CD14-positive monocyte (primary cell): ENCODE measurements around the gene MRPS34. TPM values are rescaled to one million over a fixed set of nuclear protein-coding genes. Genes with fewer than 3 reads are reported as not detected.

ENCODE experiments used
- DNase-seq, 3 donors: peaks; one replicate each; pipeline ENCODE4 v3.0.0-alpha.2; 2011 to 2022
- H2AFZ ChIP-seq: 2 replicates; pipeline ENCODE4 v1.6.0; 2012; ENCODE audit warnings: mild to moderate bottlenecking, low read depth, low read length, inconsistent platforms; ENCODE audit not compliant: insufficient read depth, poor library complexity, severe bottlenecking
- H3K27ac ChIP-seq, 2 donors: 1 replicate in 1 of 2; 2 replicates in 1 of 2; pipeline ENCODE4 v1.5.1; 2012 to 2013; ENCODE audit warnings: low read length in 2 of 2, control low read depth in 1 of 2, inconsistent platforms in 1 of 2, low read depth in 1 of 2, mild to moderate bottlenecking in 1 of 2
- H3K27me3 ChIP-seq, 2 donors: one replicate each; pipeline versions ENCODE4 v1.6.0 to v1.6.1; 2011 to 2013; ENCODE audit warnings: low read length in 2 of 2; ENCODE audit not compliant: control insufficient read depth in 2 of 2, insufficient read depth in 2 of 2
- H3K36me3 ChIP-seq, 2 donors: replicated peaks in 1 of 2; 1 replicate in 1 of 2; 2 replicates in 1 of 2; pipeline versions ENCODE4 v1.5.1 to v1.6.1; 2012 to 2013; ENCODE audit warnings: low read length in 2 of 2, control low read depth in 1 of 2, inconsistent platforms in 1 of 2, mild to moderate bottlenecking in 1 of 2; ENCODE audit not compliant: insufficient read depth in 2 of 2, control insufficient read depth in 1 of 2
- H3K4me1 ChIP-seq, 2 donors: 1 replicate in 1 of 2; 2 replicates in 1 of 2; pipeline versions ENCODE4 v1.5.1 to v1.6.1; 2012 to 2013; ENCODE audit warnings: low read length in 2 of 2, control low read depth in 1 of 2, inconsistent platforms in 1 of 2, mild to moderate bottlenecking in 1 of 2, moderate library complexity in 1 of 2; ENCODE audit not compliant: insufficient read depth in 2 of 2, control insufficient read depth in 1 of 2
- H3K4me2 ChIP-seq: replicated peaks from 2 replicates; pipeline ENCODE3; 2012; ENCODE audit warnings: low read length, moderate library complexity, mild to moderate bottlenecking; ENCODE audit not compliant: poor library complexity, severe bottlenecking; ENCODE audit errors: extremely low read depth
- H3K4me3 ChIP-seq, 3 experiments: fragments of 200-600 bp in 1 of 3; sonication (generic) in 1 of 3; replicated peaks in 1 of 3; 1 replicate in 2 of 3; 2 replicates in 1 of 3; pipeline ENCODE4 v1.5.1; 2011 to 2013; ENCODE audit warnings: low read length in 3 of 3, mild to moderate bottlenecking in 3 of 3, control low read depth in 2 of 3, low read depth in 2 of 3, inconsistent platforms in 1 of 3, moderate library complexity in 1 of 3
- H3K79me2 ChIP-seq: 2 replicates; pipeline ENCODE4 v1.6.0; 2012; ENCODE audit warnings: mild to moderate bottlenecking, control low read depth, inconsistent platforms, low read length, moderate library complexity; ENCODE audit not compliant: insufficient read depth
- H3K9ac ChIP-seq: 2 replicates; pipeline ENCODE4 v1.6.0; 2017; ENCODE audit warnings: low read length, mild to moderate bottlenecking; ENCODE audit not compliant: insufficient read depth, poor library complexity, severe bottlenecking
- H3K9me3 ChIP-seq, 2 donors: replicated peaks in 1 of 2; 1 replicate in 1 of 2; 2 replicates in 1 of 2; pipeline versions ENCODE4 v1.5.1 to v1.6.1; 2012 to 2013; ENCODE audit warnings: low read length in 2 of 2, control low read depth in 1 of 2; ENCODE audit not compliant: control insufficient read depth in 1 of 2, insufficient read depth in 1 of 2
- H4K20me1 ChIP-seq: 2 replicates; pipeline ENCODE4 v1.6.0; 2012; ENCODE audit warnings: mild to moderate bottlenecking, low read length, control low read depth, moderate library complexity; ENCODE audit not compliant: insufficient read depth
- H3K27ac Mint-ChIP-seq, 7 donors: one replicate each; pipeline ENCODE4 v1.8.0; 2020; ENCODE audit warnings: mild to moderate bottlenecking in 7 of 7, mixed read lengths in 7 of 7, moderate library complexity in 6 of 7, inconsistent platforms in 2 of 7
- H3K27me3 Mint-ChIP-seq, 3 donors: one replicate each; pipeline ENCODE4 v1.8.0; 2021 to 2022; ENCODE audit warnings: low read depth in 3 of 3, mild to moderate bottlenecking in 3 of 3, mixed read lengths in 3 of 3, moderate library complexity in 3 of 3, inconsistent platforms in 1 of 3
- H3K36me3 Mint-ChIP-seq, 2 donors: one replicate each; pipeline ENCODE4 v1.8.0; 2020; ENCODE audit warnings: mixed read lengths in 2 of 2, inconsistent platforms in 1 of 2, mild to moderate bottlenecking in 1 of 2
- H3K4me1 Mint-ChIP-seq: one replicate; pipeline ENCODE4 v1.8.0; 2020; ENCODE audit warnings: mild to moderate bottlenecking, mixed read lengths
- H3K4me3 Mint-ChIP-seq, 2 donors: one replicate each; pipeline ENCODE4 v1.8.0; 2020; ENCODE audit warnings: mild to moderate bottlenecking in 2 of 2, mixed read lengths in 2 of 2, moderate library complexity in 1 of 2
- H3K9me3 Mint-ChIP-seq, 7 donors: one replicate each; pipeline ENCODE4 v1.8.0; 2020 to 2022; ENCODE audit warnings: mixed read lengths in 7 of 7, mild to moderate bottlenecking in 6 of 7, moderate library complexity in 6 of 7, inconsistent platforms in 2 of 7
- CTCF ChIP-seq: fragments of 200-600 bp; IDR thresholded peaks from one replicate; pipeline ENCODE4 v1.8.0; 2022; ENCODE audit warnings: antibody characterized with exemption, mild to moderate bottlenecking
- WGBS: methylation state at CpG from one replicate; pipeline ENCODE4 v1.1.5; 2013; ENCODE audit warnings: missing lambda C conversion rate; ENCODE audit not compliant: insufficient coverage; 5-methylcytosine and 5-hydroxymethylcytosine counted together
- intact Hi-C, 2 donors: fragments of 100-400 bp; cut with micrococcal nuclease; formaldehyde crosslinking; loops; one replicate each; pipeline versions ENCODE4 v1.15.0 to v1.15.1; 2023
- polyA plus RNA-seq, 3 donors: library from polyadenylated mRNA; depleted of rRNA in 1 of 3; unstranded in 2 of 3; stranded (reverse) in 1 of 3; fragments of 300-500 nt in 2 of 3; fragments of >200 nt in 1 of 3; fragmentation: Illumina TruSeq in 2 of 3; gene quantifications; 1 replicate in 2 of 3; 2 replicates in 1 of 3; pipeline ENCODE4 v1.2.3, GENCODE V29; 2012 to 2021

The MRPS34 gene
- polyA plus RNA-seq, 3 donors: 34.5 to 137 (median 109) TPM

DNA sequence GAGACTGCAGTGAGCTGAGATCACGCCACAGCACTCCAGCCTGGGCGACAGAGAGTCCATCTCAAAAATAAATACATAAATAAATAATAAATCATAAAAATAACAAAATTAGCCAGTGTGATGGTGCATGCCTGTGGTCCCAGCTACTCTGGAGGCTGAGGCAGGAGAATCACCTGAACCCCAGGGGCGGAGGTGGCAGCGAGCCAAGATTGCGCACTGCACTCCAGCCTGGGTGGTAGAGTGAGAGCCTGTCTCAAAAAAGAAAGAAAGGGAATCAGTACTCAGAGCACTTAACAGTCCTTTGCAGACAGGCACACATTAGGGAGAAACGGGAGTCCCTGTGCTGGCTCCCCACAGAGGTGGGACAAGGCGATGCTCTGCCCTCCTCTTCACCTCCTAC lies 41.9 kb downstream of the MRPS34 start:
- Mint-ChIP-seq H3K9me3 (peaks cover 0 to 10% (median 2%) of the 10 kb centered on the region in 7 donors), H3K27ac (peak overlapping the region in 5 of 7 donors; percentile 50 to 74 (median 56)), H3K4me1 (peaks cover 12% of the 10 kb centered on the region), H3K36me3 (peaks cover 53 to 65% of the 10 kb centered on the region in 2 donors), H3K4me3 (no peak overlapping the region), H3K27me3 (peaks cover 0 to 4% (median 0%) of the 10 kb centered on the region in 3 donors)
- Histone ChIP-seq H3K36me3 (peaks cover 68 to 73% of the 10 kb centered on the region in 2 donors), H3K9me3 (peaks cover 0 to 16% of the 10 kb centered on the region in 2 donors), H3K9ac (no peak overlapping the region), H3K4me3 (no peak overlapping the region), H3K4me1 (peaks cover 13 to 14% of the 10 kb centered on the region in 2 donors), H3K4me2 (no peak overlapping the region), H3K27ac (peak overlapping the region; percentile 50 to 64), H3K79me2 (peaks cover 24% of the 10 kb centered on the region), H4K20me1 (peaks cover 63% of the 10 kb centered on the region), H3K27me3 (no peaks in the 10 kb centered on the region), H2AFZ (no peak overlapping the region)
- intact Hi-C loops: no loop called here
- 100% methylated on average over 3 of the region's 7 CpGs for WGBS
- no peak for TF ChIP-seq CTCF
- DNase-seq: no peak

- Mint-ChIP-seq H3K4me3 (no peak overlapping the region), H3K27me3 (peaks cover 0 to 4% (median 0%) of the 10 kb centered on the region in 3 donors), H3K4me1 (peaks cover 15% of the 10 kb centered on the region), H3K9me3 (peaks cover 0 to 6% (median 0%) of the 10 kb centered on the region in 7 donors), H3K27ac (peak overlapping the region in 1 of 7 donors; percentile 36), H3K36me3 (peaks cover 60 to 80% of the 10 kb centered on the region in 2 donors)
- H3K4me3 ChIP-seq: no peak overlapping the region
- no peak for DNase-seq
- peaks cover 17 to 18% of the 10 kb centered on the region in 2 donors for H3K4me1 ChIP-seq
- WGBS: 97% methylated on average over 28 of the region's 35 CpGs
- no peak for TF ChIP-seq CTCF
- H3K4me2 ChIP-seq: no peak overlapping the region
- peaks cover 66% of the 10 kb centered on the region for H4K20me1 ChIP-seq
- no peak overlapping the region for H2AFZ ChIP-seq
- peaks cover 72 to 74% of the 10 kb centered on the region in 2 donors for H3K36me3 ChIP-seq
- intact Hi-C loops: loop anchor here in 1 of 2 donors (5.0 kb wide), 1 partner anchor 52 kb away; the partner anchor contains the start of gene JPT2
- H3K27ac ChIP-seq: no peak overlapping the region
- H3K27me3 ChIP-seq: no peaks in the 10 kb centered on the region
- no peak overlapping the region for H3K9ac ChIP-seq
- peaks cover 0 to 2% of the 10 kb centered on the region in 2 donors for H3K9me3 ChIP-seq
- H3K79me2 ChIP-seq: peaks cover 25% of the 10 kb centered on the region
These were observed 43.5 kb downstream of the MRPS34 start for GRCh38 chr16:1729445-1729844.
